HG02610 (cell line): Measurements from ENCODE around the gene PIK3R4.

ENCODE experiments used
- ATAC-seq: cut with Tn5 transposase; IDR thresholded peaks from one replicate; pipeline ENCODE4 v1.9.1; 2021; ENCODE audit warnings: mild to moderate bottlenecking, moderate library complexity; ENCODE audit not compliant: unreplicated experiment

The PIK3R4 gene

DNA sequence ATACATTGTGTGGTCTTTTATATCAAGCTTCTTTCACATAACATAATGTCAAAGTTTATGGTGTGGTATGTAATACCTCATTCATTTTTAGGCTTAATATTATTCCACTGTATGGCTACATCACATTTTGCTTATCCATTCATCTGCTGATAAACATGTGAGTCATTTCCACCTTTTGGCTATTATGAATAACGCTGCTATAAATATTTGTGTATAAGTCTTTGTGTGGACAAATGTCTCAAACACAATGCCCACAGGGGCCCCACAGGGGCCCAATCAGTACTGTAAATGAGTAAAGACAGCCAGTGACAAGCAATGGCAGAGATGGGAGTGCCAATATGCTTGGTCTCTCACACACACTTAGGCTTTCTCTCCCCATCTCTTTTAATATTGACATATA lies 54.2 kb downstream of the PIK3R4 start:
- no peak for ATAC-seq

DNA sequence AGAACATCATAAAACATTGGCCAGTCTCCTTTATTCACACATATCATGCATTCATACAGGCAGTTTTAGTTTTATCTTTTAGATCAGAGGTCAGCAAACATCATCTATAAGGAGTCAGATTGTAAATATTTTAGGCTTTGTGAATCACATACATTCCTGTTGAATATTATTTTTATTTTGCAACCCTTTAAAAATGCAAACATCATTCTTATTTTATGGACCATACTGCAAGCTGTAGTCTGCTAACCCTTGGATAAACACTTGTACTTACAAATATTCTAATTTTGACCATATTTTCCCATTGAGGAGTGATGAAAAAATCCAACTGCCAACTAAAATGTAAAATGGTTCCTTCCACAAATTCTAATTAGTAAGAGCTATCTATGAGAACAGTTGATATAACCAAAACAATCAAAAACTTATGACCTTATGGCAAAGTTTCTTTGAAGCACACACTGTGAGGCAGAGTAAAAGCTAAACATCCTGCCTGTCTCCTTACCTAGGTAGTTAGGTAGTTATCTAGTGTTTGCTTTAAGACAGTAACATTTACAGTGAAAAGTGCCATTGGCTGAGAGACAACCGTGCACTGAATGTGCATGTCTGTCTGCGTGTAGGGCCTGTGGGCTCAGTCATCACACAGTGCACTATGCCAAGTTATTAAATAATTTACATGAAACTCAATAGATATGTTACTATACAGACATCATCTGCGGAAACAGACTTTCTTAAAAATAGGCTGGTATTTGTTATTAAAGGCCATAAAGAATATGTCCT lies 57.7 kb downstream of the PIK3R4 start:
- ATAC-seq: no peak

DNA sequence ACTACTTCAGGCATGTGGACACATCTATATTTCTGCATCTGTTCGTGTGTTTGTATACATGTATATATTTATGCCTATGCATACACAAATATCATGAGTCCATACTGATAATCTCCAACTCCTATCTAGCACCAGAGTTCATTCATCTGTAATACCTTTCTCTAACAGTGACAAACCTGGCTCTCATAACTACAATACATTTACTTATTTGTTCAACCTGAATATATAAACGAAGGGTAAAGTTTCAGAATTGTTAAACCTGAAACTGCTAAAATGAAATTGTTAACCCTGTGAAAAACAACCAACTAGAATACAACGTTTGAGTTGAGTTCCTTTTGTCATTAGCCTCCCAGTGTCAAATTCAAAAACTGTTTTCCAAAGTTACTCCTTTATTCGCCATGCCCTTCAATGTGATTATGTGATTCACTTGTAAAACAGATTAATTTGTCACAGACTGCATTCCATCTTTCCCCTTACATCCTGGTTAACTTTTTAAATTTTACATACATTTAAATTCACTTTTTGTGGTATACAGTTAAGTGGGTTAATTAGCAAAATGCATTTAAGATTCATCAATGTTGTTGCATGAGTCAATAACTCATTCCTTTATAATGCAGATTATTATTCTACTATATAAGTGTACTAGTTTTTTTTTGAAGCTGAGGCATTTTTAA lies 58.5 kb downstream of the PIK3R4 start:
- ATAC-seq: peak; percentile 73

DNA sequence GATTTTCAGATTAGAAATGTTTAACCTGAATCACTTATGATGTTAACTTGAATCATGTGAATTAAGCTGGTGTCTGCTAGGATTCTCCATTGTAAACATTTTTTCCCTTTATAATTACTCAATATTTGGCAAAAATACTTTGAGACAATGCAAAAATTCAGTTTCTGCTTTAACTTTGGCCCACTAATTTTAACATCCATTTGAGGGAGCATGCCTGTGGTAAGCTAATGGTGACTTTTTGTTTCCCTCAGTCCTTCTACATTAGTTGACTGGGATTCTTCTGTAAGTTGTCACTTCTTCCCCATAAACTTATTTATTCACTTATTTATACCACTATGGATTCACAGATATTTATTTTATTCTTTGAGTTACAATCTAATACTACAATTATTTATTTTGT lies 59.3 kb downstream of the PIK3R4 start:
- ATAC-seq: no peak

DNA sequence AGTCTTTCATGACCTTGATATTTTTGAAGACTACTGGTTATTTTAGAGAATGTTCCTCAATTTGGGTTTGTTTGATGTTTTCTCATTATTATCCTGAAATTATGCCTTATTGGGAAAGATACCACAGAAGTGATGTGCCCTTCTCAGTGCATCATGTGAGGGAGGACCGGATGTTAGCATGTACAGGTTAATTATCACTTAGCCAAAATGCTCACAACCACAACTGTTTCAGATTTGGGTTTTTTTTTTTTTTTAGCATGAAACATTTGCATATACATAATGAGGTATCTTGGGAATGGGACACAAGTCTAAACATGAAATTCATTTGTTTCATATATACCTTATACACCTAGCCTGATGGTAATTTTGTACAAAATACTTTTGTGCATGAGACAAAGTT lies 59.8 kb downstream of the PIK3R4 start:
- no peak for ATAC-seq

DNA sequence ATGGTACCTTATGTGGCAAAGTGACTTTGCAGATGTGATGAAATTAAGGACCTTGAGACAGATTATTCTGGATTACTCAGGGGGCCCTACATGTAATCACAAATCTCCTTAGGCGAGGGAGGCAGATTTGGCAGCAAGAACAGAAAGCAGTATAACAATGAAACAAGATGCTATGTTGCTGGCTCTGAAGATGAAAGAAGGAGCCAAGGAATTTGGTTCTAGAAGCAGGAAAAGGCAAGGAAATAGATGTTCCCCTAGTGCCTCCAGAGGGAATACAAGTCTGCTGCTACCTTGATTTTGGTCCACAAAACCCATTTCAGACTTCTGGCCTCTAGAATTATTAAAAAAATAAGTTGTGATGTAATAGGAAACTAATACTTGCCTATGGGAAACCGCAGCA lies 64.5 kb downstream of the PIK3R4 start:
- no peak for ATAC-seq

DNA sequence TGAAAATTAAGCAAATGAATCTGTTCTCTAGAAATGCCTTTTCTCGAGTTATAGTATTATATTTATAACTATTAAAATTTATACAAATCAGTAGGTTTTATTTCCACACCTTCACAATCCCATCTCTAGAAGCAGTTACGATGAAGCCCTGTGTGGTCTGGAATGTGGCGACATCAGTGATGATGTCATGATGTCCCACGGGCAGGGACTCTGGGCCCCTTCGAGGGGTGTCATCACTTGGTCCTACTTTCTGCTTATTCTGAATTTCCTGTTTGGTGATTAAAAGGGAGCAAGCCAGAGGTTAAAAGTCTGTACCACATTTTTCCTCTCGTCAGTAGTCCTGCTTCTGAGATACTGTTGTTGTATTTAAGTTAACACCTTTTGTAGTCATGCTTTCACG lies 67.4 kb downstream of the PIK3R4 start:
- no peak for ATAC-seq

DNA sequence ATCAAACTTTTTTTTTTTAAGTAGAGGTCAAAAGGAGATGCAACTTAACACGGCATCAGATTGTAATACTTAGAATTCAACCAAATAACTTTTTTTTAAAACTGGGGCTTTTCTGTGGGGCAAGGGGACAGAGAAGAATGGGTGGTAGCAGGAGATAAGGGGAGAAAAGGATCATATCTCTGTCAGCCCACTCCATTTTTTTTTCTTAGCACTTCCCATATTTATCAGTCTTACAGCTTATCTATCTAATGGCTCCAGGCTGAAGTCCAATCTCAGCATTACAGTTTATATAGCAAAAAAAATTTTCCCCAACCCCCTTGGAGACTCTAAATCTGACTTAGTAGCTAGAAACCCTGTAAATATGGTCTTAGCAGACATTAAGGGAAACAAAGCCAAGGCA lies 69.3 kb downstream of the PIK3R4 start:
- ATAC-seq: no peak

DNA sequence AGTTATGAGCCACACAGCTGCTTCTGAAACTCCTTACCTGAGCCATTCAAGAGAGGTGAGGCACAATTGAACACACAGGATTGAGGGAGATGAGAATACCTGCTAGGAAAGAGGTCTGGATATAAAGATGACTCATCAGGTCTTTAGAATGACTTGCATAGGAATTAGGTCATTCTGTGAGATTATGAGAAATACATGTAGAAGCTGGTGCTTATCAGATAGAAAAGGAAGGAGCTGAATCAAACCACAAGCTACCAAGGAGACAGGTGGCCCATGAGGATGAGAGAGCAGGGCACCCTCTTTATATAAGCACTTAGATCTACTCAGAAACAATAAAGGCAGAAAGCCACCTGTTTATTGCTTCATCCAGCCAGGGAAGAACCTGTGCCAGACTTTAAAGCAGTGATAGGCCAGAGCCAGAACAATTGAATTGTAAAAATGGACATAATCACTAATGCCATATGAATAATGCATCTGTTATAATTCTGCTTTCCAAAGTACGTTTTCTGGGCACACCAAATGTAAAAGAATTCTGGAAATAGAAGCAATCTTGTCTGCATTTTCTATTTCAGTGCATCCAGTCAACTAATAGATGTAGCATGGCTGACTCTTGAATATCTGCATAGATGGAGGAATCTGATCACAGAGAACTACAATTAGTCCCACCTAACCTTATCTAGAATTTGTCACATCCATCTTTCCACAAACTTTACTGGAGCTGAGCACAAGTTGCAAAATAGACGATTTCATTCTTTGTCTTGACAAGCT lies 74.9 kb downstream of the PIK3R4 start:
- ATAC-seq: no peak

DNA sequence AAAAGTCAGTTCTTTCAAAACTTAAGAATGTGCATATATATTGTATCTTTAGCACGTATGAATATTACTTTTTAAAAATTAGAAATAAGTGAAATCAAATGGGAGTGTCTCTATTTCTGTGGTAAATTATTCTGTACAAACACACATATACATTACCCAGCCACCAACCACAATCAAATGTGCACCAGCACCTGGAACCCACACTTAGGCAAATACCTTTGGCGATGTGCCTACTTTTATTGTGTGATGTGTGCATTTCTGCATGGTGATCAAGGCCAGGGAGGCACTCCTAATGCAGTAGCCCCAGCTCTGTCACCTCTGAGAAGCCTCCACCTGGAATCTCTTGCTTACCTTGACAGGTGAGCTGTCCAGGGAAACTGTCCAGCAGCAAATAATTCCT lies 76.9 kb downstream of the PIK3R4 start:
- ATAC-seq: no peak

DNA sequence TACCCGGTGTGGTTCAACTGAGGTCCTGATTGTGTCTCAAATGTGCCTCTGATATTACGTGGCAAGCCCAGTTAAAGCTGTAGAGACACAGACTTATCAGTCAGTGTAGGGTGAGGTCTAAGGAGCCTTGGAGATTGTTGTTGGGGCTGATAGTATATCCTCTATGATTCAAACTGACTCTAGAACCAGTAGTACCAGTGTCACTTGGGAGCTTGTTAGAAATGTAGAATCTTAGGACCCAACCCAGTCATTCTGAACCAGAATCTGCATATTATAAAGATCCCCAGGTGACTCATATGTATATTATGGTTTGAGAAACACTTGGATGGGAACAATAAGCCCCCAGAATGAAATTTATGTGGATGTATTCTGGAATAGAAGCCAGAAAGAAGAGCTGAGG lies 83.5 kb downstream of the PIK3R4 start:
- ATAC-seq: no peak

DNA sequence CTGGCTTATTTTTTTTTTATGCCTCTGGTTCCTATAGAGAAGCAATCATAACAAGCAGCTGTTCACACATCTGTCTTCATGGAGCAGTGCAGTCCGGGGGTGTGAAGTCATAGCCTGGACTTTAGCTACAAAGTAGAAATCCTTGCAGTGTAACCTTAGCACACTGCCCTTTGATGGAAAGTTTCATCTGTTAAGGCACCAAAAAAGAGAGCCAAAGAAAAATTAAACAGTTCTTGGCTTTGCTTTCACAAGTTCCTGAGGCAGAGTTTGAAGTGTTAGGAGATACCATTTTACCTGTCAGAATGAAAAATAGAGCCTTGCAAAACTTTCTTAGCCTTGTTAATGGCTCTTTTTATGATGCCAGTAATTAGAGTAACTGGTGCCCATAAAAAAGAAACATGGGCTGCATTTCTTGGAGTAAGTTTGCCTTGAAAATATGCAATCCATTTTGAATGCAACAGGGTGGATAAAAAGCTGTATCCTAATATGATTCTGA lies 84.1 kb downstream of the PIK3R4 start:
- ATAC-seq: no peak

DNA sequence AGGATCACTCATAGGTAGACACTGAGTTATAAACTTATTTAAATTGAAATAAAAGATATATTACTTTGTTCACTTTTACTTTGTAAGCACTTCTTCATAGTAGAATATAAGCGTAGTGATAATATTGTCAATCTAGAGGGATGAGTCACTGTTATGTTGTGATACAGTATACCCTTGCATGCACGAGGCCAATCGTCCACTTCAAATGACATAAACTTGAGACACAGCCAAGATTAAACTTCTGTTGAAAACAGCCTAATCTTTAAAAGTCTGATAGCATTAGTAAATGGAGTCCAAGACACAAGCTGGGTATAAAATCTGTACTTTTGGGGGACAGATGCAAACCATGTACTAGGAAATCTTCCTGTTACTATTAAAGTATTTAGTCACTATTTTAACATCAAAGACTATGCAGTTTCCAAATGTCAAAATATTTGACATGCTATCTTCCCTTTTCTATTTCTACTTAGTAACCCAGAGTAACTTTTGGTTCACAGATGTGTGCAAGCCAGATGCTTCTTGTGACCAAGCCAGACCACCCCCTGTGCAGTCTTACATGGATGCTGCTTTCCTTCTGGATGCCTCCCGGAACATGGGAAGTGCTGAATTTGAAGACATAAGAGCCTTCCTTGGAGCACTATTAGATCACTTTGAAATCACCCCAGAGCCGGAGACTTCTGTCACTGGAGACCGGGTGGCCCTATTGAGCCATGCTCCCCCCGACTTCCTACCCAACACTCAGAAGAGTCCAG lies 85.3 kb downstream of the PIK3R4 start:
- ATAC-seq: no peak

DNA sequence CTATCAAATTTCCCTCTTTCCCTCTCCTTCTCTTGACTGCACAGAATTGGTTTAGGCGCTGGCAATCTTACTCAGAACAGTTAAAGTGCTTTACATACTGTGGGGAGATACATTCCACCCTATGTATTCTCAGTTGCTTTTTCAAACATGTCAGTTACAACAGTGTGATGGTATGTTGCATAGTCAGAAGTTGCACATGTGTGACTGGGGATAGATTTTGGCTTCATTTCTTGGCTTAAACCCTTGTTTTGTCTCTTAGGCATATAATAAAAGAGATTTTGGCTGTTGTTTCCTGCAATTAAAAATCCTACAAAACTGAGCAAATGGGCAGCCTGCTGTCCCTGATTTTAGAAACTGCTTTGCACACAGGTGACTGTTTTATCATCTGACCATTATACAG lies 86.7 kb downstream of the PIK3R4 start:
- ATAC-seq: no peak

DNA sequence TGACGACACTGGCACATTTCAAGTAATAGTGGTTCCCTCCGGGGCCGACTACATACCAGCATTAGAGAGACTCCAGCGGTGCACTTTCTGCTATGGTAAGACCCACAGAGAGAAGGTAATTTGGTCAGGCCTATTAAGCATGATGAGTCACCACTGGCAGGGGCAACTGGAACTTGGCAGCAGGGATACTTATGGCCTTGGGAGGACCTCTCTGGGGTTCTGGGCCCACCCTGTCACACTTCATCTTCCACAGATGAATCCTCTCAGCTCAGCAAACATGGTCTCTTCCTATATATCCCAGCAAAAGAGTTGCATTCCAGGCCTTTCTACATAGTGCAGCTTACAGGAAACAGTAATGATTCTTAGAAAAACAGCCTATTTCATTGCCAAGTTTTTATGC lies 88.0 kb downstream of the PIK3R4 start:
- no peak for ATAC-seq

DNA sequence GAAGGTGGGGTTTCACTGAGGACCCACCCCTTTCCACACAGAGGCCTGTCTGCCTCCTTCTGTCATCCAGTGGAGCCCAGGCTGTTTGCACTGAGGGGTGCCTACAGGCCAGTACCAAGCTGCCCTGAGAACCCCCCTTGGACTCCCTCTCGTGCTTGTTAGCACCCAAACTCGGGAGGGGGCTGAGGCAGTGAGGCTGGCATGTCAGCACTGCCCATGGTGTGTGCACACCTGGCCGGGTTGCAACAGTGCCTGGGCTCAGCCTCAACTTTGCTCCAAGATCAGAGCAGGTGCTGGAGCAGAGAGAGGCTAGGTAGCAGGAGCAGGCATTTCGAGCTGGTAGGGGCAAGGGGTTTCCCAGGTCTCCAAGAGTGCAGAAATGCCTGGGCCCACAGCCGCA lies 90.0 kb downstream of the PIK3R4 start:
- no peak for ATAC-seq

DNA sequence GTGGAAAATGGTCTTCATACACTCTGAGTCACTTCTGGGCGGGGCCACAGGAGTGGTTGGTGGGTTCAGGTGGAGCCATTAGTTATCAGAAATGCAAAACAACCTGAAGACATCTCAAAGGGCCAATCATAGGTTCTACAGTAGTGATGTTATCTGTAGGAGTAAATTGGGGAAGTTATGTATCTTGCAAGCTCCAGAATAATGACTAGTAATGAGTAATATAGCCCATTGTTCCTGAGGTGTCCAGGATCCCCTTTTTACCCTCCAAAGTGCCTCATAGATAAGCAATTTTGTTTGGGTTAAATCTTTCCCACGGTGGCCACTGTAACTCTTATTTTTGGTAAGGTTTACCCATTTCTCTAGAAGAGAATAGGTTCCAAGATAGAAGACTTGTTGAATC lies 91.7 kb downstream of the PIK3R4 start:
- no peak for ATAC-seq

DNA sequence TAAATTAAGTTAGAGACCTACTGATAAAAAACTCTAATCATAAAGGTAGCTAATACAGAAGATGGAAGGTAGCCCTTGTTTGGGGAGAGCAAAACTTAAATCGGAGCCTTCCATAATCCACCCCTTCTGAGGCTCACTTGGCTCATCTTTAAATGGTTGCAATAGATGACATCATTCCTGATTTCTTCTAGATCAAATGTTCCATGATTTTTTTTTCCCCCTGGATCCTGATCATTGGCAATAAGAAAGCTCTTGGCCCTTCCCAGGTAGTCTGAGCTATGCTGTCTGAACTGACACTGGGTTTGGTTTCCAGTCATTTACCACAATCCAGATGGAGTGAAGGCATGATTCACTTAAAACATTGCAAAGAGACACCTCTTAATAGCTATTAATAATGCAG lies 92.5 kb downstream of the PIK3R4 start:
- no peak for ATAC-seq

DNA sequence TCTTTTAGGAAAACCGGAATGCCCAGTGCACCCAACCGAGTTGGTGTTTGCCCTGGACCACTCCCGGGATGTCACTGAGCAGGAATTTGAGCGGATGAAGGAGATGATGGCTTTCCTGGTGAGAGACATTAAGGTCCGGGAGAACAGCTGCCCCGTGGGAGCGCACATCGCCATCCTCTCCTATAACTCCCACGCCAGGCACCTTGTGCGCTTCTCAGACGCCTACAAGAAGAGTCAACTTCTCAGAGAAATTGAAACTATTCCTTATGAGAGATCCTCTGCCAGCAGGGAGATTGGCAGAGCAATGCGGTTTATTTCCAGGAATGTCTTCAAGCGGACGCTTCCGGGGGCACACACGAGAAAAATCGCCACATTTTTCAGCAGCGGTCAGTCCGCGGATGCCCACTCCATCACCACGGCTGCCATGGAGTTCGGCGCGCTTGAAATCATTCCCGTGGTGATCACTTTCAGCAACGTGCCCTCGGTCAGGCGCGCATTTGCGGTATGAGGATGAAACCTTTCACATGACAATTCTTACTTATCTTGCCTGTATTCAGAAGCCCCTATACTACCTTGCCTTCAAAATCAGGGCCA lies 97.5 kb downstream of the PIK3R4 start:
- no peak for ATAC-seq

DNA sequence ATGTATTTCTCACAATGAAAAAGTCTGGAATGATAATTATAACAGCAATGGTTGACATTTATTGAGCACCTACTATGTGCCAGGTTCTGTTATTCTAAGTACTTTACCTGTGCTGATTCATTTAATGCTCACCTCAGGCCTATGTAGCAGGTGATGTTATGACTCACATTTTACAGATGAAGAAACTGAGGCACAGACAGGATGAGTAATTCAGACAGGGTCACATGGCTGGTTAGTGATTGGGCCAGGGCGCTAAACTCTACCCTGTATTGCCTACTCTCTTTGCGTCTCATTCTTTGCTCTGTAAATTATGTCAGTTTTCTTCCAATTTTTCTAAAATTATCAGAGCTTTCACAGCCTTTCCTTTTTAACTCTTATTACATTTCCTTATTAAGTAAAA lies 98.3 kb downstream of the PIK3R4 start:
- no peak for ATAC-seq

DNA sequence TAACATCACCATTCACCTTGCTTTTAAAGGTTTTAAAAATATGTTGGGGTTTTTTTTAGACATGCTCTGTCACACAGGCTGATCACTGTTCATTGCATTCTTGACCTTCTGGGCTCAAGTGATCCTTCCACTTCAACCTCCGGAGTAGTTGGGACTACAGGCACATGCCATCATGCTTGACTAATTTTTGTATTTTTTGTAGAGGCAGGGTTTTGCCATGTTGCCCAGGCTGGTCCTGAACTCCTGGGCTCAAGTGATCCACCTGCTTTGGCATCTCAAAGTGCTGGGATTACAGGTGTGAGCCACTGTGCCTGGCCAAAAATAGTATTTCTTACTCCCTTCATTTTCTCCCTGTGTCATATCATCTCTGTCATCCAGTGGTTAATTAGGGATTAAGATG lies 101.4 kb downstream of the PIK3R4 start:
- ATAC-seq: no peak
